Ovary (tissue), 9 donors: Measurements from ENCODE around the gene C2orf81. TPM values are rescaled to one million over a fixed set of nuclear protein-coding genes. Genes with fewer than 3 reads are reported as not detected.
A peak's percentile ranks its signal among the peaks of the same experiment; 100 is the strongest.

ENCODE experiments used
- DNase-seq, 5 donors: peaks; one replicate each; pipeline ENCODE4 v3.0.0-alpha.2; 2019 to 2020
- H3K27ac ChIP-seq, 2 donors: fragments of 200-600 bp; one replicate each; pipeline versions ENCODE4 v1.5.1 to v1.8.0; 2019 to 2022
- H3K27me3 ChIP-seq: fragments of 200-600 bp; one replicate; pipeline ENCODE4 v1.8.0; 2022
- H3K36me3 ChIP-seq: fragments of 200-600 bp; sonication (generic); one replicate; pipeline ENCODE4 v1.5.1; 2019
- H3K4me1 ChIP-seq: one replicate; pipeline ENCODE4 v1.8.1; 2013; ENCODE audit warnings: mild to moderate bottlenecking, moderate library complexity; ENCODE audit not compliant: insufficient read depth
- H3K4me3 ChIP-seq: fragments of 200-600 bp; sonication (generic); one replicate; pipeline ENCODE4 v1.5.1; 2017
- H3K9me3 ChIP-seq, 2 donors: fragments of 200-600 bp in 1 of 2; sonication (generic) in 1 of 2; one replicate each; pipeline versions ENCODE4 v1.5.1 to v1.8.1; 2013 to 2019; ENCODE audit warnings: mild to moderate bottlenecking in 1 of 2, moderate library complexity in 1 of 2
- CTCF ChIP-seq, 3 donors: fragments of 450-650 bp in 2 of 3; fragments of 200-600 bp in 1 of 3; IDR thresholded peaks; one replicate each; pipeline versions ENCODE4 v1.5.1 to v1.8.0; 2016 to 2022; ENCODE audit warnings: antibody characterized with exemption in 3 of 3, mild to moderate bottlenecking in 1 of 3
- EP300 ChIP-seq: sonication (generic); formaldehyde crosslinking; IDR thresholded peaks from one replicate; pipeline ENCODE4 v1.6.1; 2017; ENCODE audit warnings: antibody characterized with exemption
- POLR2A ChIP-seq: fragments of 450-650 bp; IDR thresholded peaks from one replicate; pipeline ENCODE4 v1.6.1; 2017; ENCODE audit warnings: antibody characterized with exemption, mild to moderate bottlenecking, moderate library complexity
- WGBS, 3 donors: extraction: QIAGEN DNeasy Blood & Tissue Kit in 1 of 3; methylation state at CpG; one replicate each; pipeline versions ENCODE4 v1.1.5 to v1.1.7; 2013 to 2017; 5-methylcytosine and 5-hydroxymethylcytosine counted together
- intact Hi-C, 4 donors: fragments of 100-400 bp; cut with DNase I; formaldehyde crosslinking; loops; one replicate each; pipeline versions ENCODE4 v1.11.0 to v1.15.1; 2022 to 2023
- polyA plus RNA-seq, 2 donors: library from polyadenylated mRNA; stranded (reverse); fragments of 200-250 nt in 1 of 2; fragments of 350-450 nt in 1 of 2; fragmentation: Illumina TruSeq in 1 of 2; extraction: RNeasy Lipid Tissue Mini Kit (QIAGEN cat#74804) in 1 of 2; gene quantifications; one replicate each; pipeline ENCODE4 v1.2.3, GENCODE V29; 2013 to 2014
- total RNA-seq, 7 donors: library from RNA; depleted of rRNA in 2 of 7; stranded (reverse); fragments of >200 nt in 2 of 7; fragmentation: NEBNext Ultra II Directional in 3 of 7; extraction: Animal tissue kit (Norgen Biotek cat#: 25700) in 3 of 7; gene quantifications; one replicate each; pipeline versions ENCODE4 v1.1.0 to v1.2.4, GENCODE V29; 2016 to 2023
- donor health status: DM: no; HTN: no; CAD: no; lungs with moderate emphysema.
- donor health status: DM: no; HTN: no; CAD: no.
- donor health status: Bipolar disorder and iron deficiency.
- donor health status: DM: yes; HTN: yes; CAD: no.
- donor health status: DM: no; HTN: no; CAD: no.
- donor health status: DM: yes; HTN: yes; CAD: no.

Gene C2orf81
- total and polyA plus RNA-seq, 9 donors, result 0.85 to 9.9 (median 4.5) TPM

DNA sequence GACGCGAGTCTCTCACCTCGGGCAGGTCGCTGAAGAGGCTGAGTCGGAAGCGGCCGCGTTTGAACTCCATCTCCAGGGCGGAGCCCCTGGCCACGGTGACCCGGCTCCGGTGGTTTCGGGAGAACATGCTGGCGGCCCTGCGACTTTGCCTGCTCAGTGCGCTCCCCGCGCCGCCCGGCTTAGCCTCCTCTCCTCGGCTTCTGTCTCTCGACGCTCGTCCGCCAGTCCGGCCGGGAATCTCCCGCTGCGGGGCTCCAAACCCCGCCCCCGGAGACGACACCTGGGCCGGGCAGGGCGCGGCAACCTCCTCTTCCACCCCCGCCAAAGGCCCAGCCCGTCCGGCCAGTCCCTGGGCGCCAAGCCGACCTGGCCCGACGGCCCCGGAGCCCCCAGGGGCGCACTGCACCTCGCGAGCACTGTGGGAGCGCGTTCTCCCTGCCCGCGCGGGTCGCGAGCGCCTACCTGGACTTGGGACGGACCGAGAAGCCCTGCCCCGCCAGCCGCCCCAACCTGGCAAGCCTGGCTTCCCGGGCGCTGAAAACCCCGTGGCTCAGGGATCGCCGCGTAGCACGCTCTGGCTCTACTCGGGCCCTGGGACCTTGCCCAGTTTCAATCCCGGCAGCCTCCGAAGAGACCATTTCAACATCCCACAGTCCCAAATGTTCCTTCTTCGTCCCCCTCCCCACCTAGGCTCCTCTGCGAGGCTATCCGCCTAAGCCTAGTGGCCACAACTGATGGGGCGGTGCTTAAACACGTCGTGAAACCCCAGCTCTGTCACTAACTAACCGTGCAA lies 20.5 kb upstream of the C2orf81 start, which contains the start of gene RTKN:
TSS of gene RTKN (minus strand) at position 248 of the 793 bp plus-strand sequence. CDS start at position 127, 121 bp downstream.
- H3K9me3 ChIP-seq, result no peaks in the 10 kb centered on the region
- H3K4me3 ChIP-seq, result peak within 1 kb of the TSS; percentile 32
- peaks cover 7% of the 10 kb centered on the region for H3K4me1 ChIP-seq
- DNase-seq, result peak in 4 of 5 donors; percentile 27 to 62 (median 48)
- no peaks in the 10 kb centered on the region for H3K36me3 ChIP-seq
- intact Hi-C loops, result no loop called here
- 5 to 18% (median 9%) methylated on average over 48 to 75 of the region's 75 CpGs for WGBS, 3 donors
- H3K27ac ChIP-seq, result peak within 1 kb of the TSS; percentile 16 to 72
- no peak for TF ChIP-seq POLR2A
- no peak for TF ChIP-seq EP300
- TF ChIP-seq CTCF (IDR thresholded peaks at IDR 0.05), result no peak
- H3K27me3 ChIP-seq, result no peaks in the 10 kb centered on the region

DNA sequence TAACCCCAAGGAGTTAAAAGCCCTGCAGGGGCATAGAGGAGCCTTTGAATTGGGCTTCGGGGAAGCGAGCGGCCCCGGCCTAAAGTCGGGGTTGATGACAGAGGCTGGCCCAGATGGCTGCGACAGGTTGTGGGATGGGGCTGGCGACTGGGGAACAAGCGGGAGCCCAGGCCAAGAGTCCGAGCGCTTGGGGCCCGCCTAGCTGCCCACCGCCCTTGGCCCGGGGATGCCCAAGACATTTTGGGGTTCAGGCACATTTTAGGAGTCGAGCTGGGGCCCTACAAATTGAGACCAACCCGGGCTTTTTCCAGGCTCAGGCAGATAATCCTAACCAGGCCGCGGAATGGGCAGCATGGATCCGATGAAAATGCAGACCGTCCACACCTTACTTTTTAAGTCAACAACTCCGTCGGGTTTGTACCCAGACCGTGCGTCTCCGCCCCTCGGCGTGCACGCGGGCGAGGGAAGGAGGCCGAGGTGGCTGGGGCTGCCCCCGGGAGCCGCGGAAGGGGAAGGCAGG lies 19.8 kb upstream of the C2orf81 start:
- peak overlapping the region in 1 of 2 donors; percentile 72 for H3K27ac ChIP-seq
- 15 to 22% (median 21%) methylated on average over 33 of the region's 33 CpGs for WGBS, 3 donors

DNA sequence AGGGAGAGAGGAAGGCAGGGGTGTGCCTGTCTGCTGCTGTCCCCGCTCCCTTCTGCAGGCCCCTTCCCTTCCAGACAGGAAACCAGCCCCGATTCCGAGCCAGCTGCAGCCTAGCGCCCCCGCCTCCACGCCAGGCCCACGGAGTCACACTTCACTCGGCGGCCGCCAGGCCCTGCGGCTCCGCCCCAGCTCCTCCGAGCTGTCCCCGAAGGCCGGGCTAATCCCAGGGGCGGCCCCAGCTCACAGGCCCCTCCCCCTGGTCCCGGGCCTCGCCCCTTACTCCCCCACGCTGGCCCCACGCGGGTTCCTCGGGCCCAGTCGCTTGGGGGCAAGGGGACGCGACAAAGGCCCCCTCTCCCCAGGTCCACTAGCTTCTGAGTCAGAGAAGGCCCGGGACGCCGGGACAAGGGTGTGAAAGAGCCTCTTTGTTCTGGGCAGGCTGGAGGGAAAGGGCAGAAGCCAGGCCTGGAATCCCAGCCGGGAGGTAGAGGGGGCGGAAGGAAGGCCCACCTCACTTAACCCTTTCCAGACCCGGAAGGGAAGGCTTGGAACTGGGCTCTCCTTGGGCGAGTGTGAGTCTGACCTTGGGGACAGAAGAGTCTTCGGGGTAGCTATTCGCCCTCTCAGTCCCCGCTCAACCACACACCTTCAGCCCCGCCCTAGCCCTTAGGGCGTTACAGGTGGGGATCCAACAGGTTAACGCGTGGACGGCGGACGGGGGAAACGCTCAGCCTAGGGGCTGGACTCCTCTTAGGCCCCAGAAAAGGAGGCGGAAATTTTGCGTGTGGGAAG lies 19.2 kb upstream of the C2orf81 start:
- DNase-seq, result peak; percentile 67 to 86 (median 74)
- intact Hi-C loops, result no loop called here
- Histone ChIP-seq H3K4me1 (peaks cover 7% of the 10 kb centered on the region), H3K36me3 (no peaks in the 10 kb centered on the region), H3K27ac (peak overlapping the region; percentile 16 to 72), H3K4me3 (peak overlapping the region; percentile 32), H3K27me3 (no peaks in the 10 kb centered on the region), H3K9me3 (no peaks in the 10 kb centered on the region)
- no peak for TF ChIP-seq EP300
- peak in 1 of 3 donors; percentile 29 for TF ChIP-seq CTCF (IDR thresholded peaks at IDR 0.05)
- WGBS, 3 donors, result 5 to 12% (median 6%) methylated on average over 45 of the region's 45 CpGs

More for the DNA sequence above, 19.8 kb upstream of the C2orf81 start:
- Histone ChIP-seq H3K9me3 (no peaks in the 10 kb centered on the region), H3K4me3 (peak overlapping the region; percentile 32), H3K4me1 (peaks cover 7% of the 10 kb centered on the region), H3K27me3 (no peaks in the 10 kb centered on the region), H3K36me3 (no peaks in the 10 kb centered on the region)
- DNase-seq, result no peak
- TF ChIP-seq CTCF (IDR thresholded peaks at IDR 0.05) (no peak), POLR2A (no peak), EP300 (no peak)
- intact Hi-C loops, result no loop called here

DNA sequence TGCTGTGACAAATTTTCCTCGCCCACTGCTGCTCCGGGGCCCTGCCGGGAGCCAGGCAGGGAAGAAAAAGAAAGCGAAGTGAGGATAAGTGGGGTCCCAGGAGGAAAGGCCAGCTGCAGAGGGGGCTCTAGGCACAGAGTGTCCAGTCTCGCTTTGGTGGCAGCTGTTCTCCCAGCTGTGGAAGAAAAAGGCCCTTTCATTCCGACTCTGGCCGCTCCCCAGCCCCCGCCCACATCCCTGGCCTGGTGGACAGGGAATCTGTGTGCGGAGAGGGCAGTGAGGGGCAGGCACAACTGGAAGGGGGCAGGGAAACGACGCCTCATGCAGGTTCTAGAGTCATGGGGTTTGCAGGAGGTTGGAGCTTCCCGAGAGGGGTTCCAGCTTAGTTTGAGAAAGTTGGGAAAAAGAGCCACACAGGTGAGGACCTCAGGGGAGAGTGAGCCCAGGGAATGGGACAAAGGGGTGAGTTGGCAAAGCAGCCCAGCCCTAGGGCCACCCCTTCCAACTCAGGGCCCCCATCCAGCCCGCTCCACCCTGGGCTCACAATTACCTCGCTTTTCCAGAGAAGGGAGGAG lies 18.5 kb upstream of the C2orf81 start:
- H3K9me3 ChIP-seq, result no peaks in the 10 kb centered on the region
- peaks cover 7% of the 10 kb centered on the region for H3K4me1 ChIP-seq
- TF ChIP-seq EP300 (no peak), CTCF (IDR thresholded peaks at IDR 0.05) (no peak), POLR2A (no peak)
- no peak overlapping the region for H3K27ac ChIP-seq
- peak in 3 of 5 donors; percentile 35 to 65 (median 57) for DNase-seq
- WGBS, 3 donors, result 2 to 7% (median 2%) methylated on average over 14 of the region's 14 CpGs
- no peaks in the 10 kb centered on the region for H3K27me3 ChIP-seq
- intact Hi-C loops, result no loop called here
- no peaks in the 10 kb centered on the region for H3K36me3 ChIP-seq
- peak overlapping the region; percentile 32 for H3K4me3 ChIP-seq
